K562 (cell line): Measurements from ENCODE around the gene SPEM1. TPM values are rescaled to one million over a fixed set of nuclear protein-coding genes. Genes with fewer than 3 reads are reported as not detected.

Experiments used
- ATAC-seq: fragments of 200-7000 bp; cut with Tn5 transposase; 3 replicates; pipeline ENCODE4 v1.9.1; 2020; ENCODE audit warnings: moderate library complexity
- BruUV-seq: library from RNA; stranded (reverse); fragments of 400-500 nt; replicated peaks from 2 replicates; lab custom pipeline; 2021; lab: Mats Ljungman, UMichigan
- CTCF ChIA-PET: fragments of 300-600 bp; formaldehyde crosslinking; extraction: SDS; loops from one replicate; lab custom pipeline; 2021; ENCODE audit warnings: low intra/inter-chr PET ratio; lab: Yijun Ruan, JAX
- POLR2A ChIA-PET: fragments of 300-600, 350-650 bp; sonication (Branson Sonifier 250); formaldehyde crosslinking; extraction: SDS; loops from one replicate; lab custom pipeline; 2021; ENCODE audit warnings: antibody characterized with exemption, inconsistent platforms; lab: Yijun Ruan, JAX
- DNase-seq, 4 experiments: peaks; one replicate each; pipeline versions ENCODE4 v3.0.0 to v3.0.0-alpha.2; 2011 to 2018; ENCODE audit warnings: low spot score in 3 of 4, mixed read lengths in 3 of 4; ENCODE audit errors: extremely low read depth in 1 of 4
- FAIRE-seq: peaks from 2 replicates; lab custom pipeline; 2011; peaks lifted over from hg19 to GRCh38; lab: Jason Lieb, UNC
- H2AFZ ChIP-seq: 2 replicates; pipeline ENCODE4 v1.6.0; 2011; ENCODE audit warnings: low read depth, low read length, control low read depth, inconsistent platforms
- H3K27ac ChIP-seq: fragments of 200-600 bp; 3 replicates; pipeline ENCODE4 v1.8.0; 2011; ENCODE audit warnings: low read depth, mild to moderate bottlenecking, control low read depth, inconsistent platforms, low read length, moderate library complexity, mixed read lengths; ENCODE audit errors: extremely low read depth
- H3K27me3 ChIP-seq, 2 experiments: fragments of 300-600 bp in 1 of 2; 2 replicates in 1 of 2; 3 replicates in 1 of 2; pipeline versions ENCODE4 v1.6.0 to v1.8.0; 2011; ENCODE audit warnings: inconsistent platforms in 2 of 2, low read length in 2 of 2, mild to moderate bottlenecking in 1 of 2, mixed read lengths in 1 of 2, moderate library complexity in 1 of 2; ENCODE audit not compliant: control insufficient read depth in 2 of 2, insufficient read depth in 2 of 2
- H3K36me3 ChIP-seq: fragments of 300-600 bp; 3 replicates; pipeline ENCODE4 v1.8.0; 2011; ENCODE audit warnings: mild to moderate bottlenecking, low read length, inconsistent platforms; ENCODE audit not compliant: control insufficient read depth, insufficient read depth
- H3K4me1 ChIP-seq, 2 experiments: fragments of 200-600 bp in 1 of 2; replicated peaks in 1 of 2; 2 replicates in 1 of 2; 3 replicates in 1 of 2; pipeline versions ENCODE4 v1.5.1 to v1.8.0; 2011; ENCODE audit warnings: inconsistent platforms in 2 of 2, low read length in 2 of 2, mild to moderate bottlenecking in 1 of 2, mixed read lengths in 1 of 2, moderate library complexity in 1 of 2; ENCODE audit not compliant: control insufficient read depth in 2 of 2, insufficient read depth in 2 of 2
- H3K4me2 ChIP-seq: 2 replicates; pipeline ENCODE4 v1.6.1; 2011; ENCODE audit warnings: low read length, control low read depth, inconsistent platforms, mixed read lengths; ENCODE audit not compliant: insufficient read depth
- H3K4me3 ChIP-seq: fragments of 200-600 bp; sonication (generic), shearing (Covaris generic); 2 replicates; pipeline ENCODE4 v1.5.1; 2016; ENCODE audit warnings: control low read depth, inconsistent platforms
- H3K79me2 ChIP-seq: fragments of 200-600 bp; 3 replicates; pipeline ENCODE4 v1.8.0; 2011; ENCODE audit warnings: low read length, inconsistent platforms; ENCODE audit not compliant: control insufficient read depth, insufficient read depth
- H3K9ac ChIP-seq, 2 experiments: 2 replicates each; pipeline versions ENCODE4 v1.6.0 to v1.6.1; 2011; ENCODE audit warnings: low read depth in 2 of 2, low read length in 2 of 2, control low read depth in 1 of 2, inconsistent platforms in 1 of 2, mild to moderate bottlenecking in 1 of 2, mixed read lengths in 1 of 2; ENCODE audit not compliant: insufficient read depth in 1 of 2
- H3K9me1 ChIP-seq: one replicate; pipeline ENCODE4 v1.6.0; 2011; ENCODE audit warnings: inconsistent platforms, mild to moderate bottlenecking, low read length, moderate library complexity; ENCODE audit not compliant: control insufficient read depth, insufficient read depth
- H3K9me3 ChIP-seq: replicated peaks from 2 replicates; pipeline ENCODE4 v1.5.1; 2011; ENCODE audit warnings: low read depth, low read length, inconsistent platforms; ENCODE audit not compliant: control insufficient read depth, insufficient read depth
- H4K20me1 ChIP-seq: replicated peaks from 2 replicates; pipeline ENCODE4 v1.6.1; 2011; ENCODE audit warnings: low read length, inconsistent platforms, mixed read lengths; ENCODE audit not compliant: control insufficient read depth, insufficient read depth
- ELK1 ChIP-seq: sonication (generic); formaldehyde crosslinking; IDR thresholded peaks from 2 replicates; pipeline ENCODE4 v1.8.1; 2022; ENCODE audit warnings: missing genetic modification reagents
- GABPB1 ChIP-seq: sonication (generic); formaldehyde crosslinking; IDR thresholded peaks from 2 replicates; pipeline ENCODE4 v1.8.0; 2022; ENCODE audit warnings: mild to moderate bottlenecking, missing genetic modification reagents
- HNRNPL ChIP-seq: fragments of 200-400 bp; formaldehyde crosslinking; IDR thresholded peaks from 2 replicates; pipeline ENCODE4 v1.6.1; 2017; ENCODE audit warnings: low read depth, mild to moderate bottlenecking, low read length
- MNT ChIP-seq, 2 experiments: fragments of 450-650 bp; conservative IDR thresholded peaks; 2 replicates each; pipeline ENCODE4 v1.6.1; 2017; ENCODE audit warnings: mild to moderate bottlenecking in 2 of 2, moderate library complexity in 2 of 2
- MYC ChIP-seq, 2 experiments: fragments of 250-450 bp in 1 of 2; sonication (Bioruptor Pico) in 1 of 2; IDR thresholded peaks; 2 replicates each; pipeline versions ENCODE4 v1.5.1 to v1.6.1; 2012 to 2021; ENCODE audit warnings: low read depth in 2 of 2, borderline replicate concordance in 1 of 2, improper control_type of control experiment in 1 of 2, low read length in 1 of 2, mild to moderate bottlenecking in 1 of 2, moderate library complexity in 1 of 2
- PTBP1 ChIP-seq: fragments of 200-400 bp; formaldehyde crosslinking; IDR thresholded peaks from 2 replicates; pipeline ENCODE4 v1.6.1; 2017; ENCODE audit warnings: low read depth, low read length
- SIN3A ChIP-seq, 2 experiments: fragments of 150-350 bp in 1 of 2; IDR thresholded peaks; 2 replicates each; pipeline ENCODE4 v1.6.1; 2011 to 2016; ENCODE audit warnings: borderline replicate concordance in 2 of 2, low read depth in 2 of 2, low read length in 2 of 2, mild to moderate bottlenecking in 2 of 2, moderate library complexity in 2 of 2; ENCODE audit not compliant: control insufficient read depth in 1 of 2
- STAG1 ChIP-seq: sonication (generic); formaldehyde crosslinking; IDR thresholded peaks from 2 replicates; pipeline ENCODE4 v1.5.0; 2020; ENCODE audit warnings: missing genetic modification reagents, borderline replicate concordance
- ZBTB43 ChIP-seq: sonication (generic); formaldehyde crosslinking; IDR thresholded peaks from 2 replicates; pipeline ENCODE4 v1.8.0; 2023; ENCODE audit warnings: mild to moderate bottlenecking, missing genetic modification reagents
- ZBTB8A ChIP-seq: fragments of 450-650 bp; IDR thresholded peaks from 2 replicates; pipeline ENCODE4 v1.6.1; 2018; ENCODE audit warnings: mild to moderate bottlenecking, moderate library complexity; ENCODE audit not compliant: partially characterized antibody
- ZNF512 ChIP-seq: IDR thresholded peaks from 2 replicates; pipeline ENCODE4 v1.6.1; 2016; ENCODE audit warnings: missing genetic modification characterization, missing compliant biosample characterization
- WGBS: fragments of 100-300 bp; shearing (Covaris generic); methylation state at CpG from one replicate; pipeline ENCODE4 v1.1.6; 2016; ENCODE audit warnings: low coverage, mixed read lengths; ENCODE audit not compliant: insufficient coverage; ENCODE audit errors: missing lambda C conversion rate; 5-methylcytosine and 5-hydroxymethylcytosine counted together
- in situ Hi-C: fragments of 300-500 bp; cut with MboI; formaldehyde crosslinking; loops from 4 replicates; pipeline ENCODE4 v1.15.0; 2018; ENCODE audit warnings: inconsistent platforms, mixed read lengths
- intact Hi-C: fragments of 100-400 bp; cut with micrococcal nuclease; formaldehyde crosslinking; loops from 2 replicates; pipeline ENCODE4 v1.14.2; 2022
- polyA plus RNA-seq, 8 experiments: library from polyadenylated mRNA; depleted of rRNA in 4 of 8; stranded (reverse) in 5 of 8; unstranded in 3 of 8; fragments of >200 nt; fragmentation: Nextera tagmentation in 2 of 8; fragmentation: Illumina TruSeq in 1 of 8; extraction: Ambion mirVana in 2 of 8; extraction: Trizol in 1 of 8; gene quantifications; 2 replicates each; pipeline versions ENCODE4 v1.2.1 to v1.2.3, GENCODE V29; 2011 to 2014; ENCODE audit warnings: inconsistent platforms in 1 of 8, missing spikeins in 1 of 8
- total RNA-seq, 7 experiments: library from RNA; depleted of rRNA in 6 of 7; stranded (reverse); fragments of >200 nt in 6 of 7; fragmentation: Illumina TruSeq in 2 of 7; extraction: Trizol in 2 of 7; gene quantifications; 2 replicates each; pipeline versions ENCODE4 v1.2.1 to v1.2.3, GENCODE V29; 2011 to 2021; ENCODE audit warnings: low replicate concordance in 1 of 7

The SPEM1 gene
- total and polyA plus RNA-seq, 9 of the 15 experiments (the other 6 are each of a cell fraction or from before 2014, with no cell fraction given) = not detected

GRCh38 chr17:7405350-7406234 lies 14.5 kb upstream of the SPEM1 start (continued):
- TF ChIP-seq MYC (IDR thresholded peaks at IDR 0.05; ENCODE audit: low read depth, low read length) = no peak
- TF ChIP-seq MYC (CRISPR knock-in tag; IDR thresholded peaks at IDR 0.05; ENCODE audit: borderline replicate concordance, low read depth) = no peak
- 0 out of 2 replicates have a peak, but pooled peaks have one; percentile 25 for TF ChIP-seq ZNF512 (tag)

- DNase-seq (no peak), FAIRE-seq (no peak), ATAC-seq (no peak)
- Histone ChIP-seq H3K9me1 (no peaks in the 10 kb centered on the region), H3K9ac (no peak overlapping the region), H3K27ac (no peak overlapping the region), H3K36me3 (0 out of 3 replicates have a peak, but pooled peaks cover 6% of the 10 kb centered on the region), H3K4me2 (no peak overlapping the region), H4K20me1 (no peaks in the 10 kb centered on the region), H2AFZ (no peak overlapping the region), H3K9me3 (no peaks in the 10 kb centered on the region), H3K79me2 (peaks cover 8% of the 10 kb centered on the region; the same call in 2 of the 3 replicates), H3K4me1 (peaks cover 11 to 27% of the 10 kb centered on the region in 2 experiments; a peak in 3 of 5 replicates), H3K27me3 (no peaks in the 10 kb centered on the region), H3K4me3 (no peak overlapping the region)
- no TSS peak for BruUV-seq
- ChIA-PET POLR2A (interaction anchor here (0.6 to 1.3 kb wide), 4 partner anchors 80 to 436 kb away, joined by 3 to 4 read pairs (median 4); partner anchors contain the start of gene SENP3), CTCF (no interaction called here)
- intact Hi-C loops = no loop called here
- in situ Hi-C loops = no loop called here
- 28% methylated on average over 2 of the region's 12 CpGs for WGBS
- no peak for TF ChIP-seq ZBTB8A
- TF ChIP-seq ZBTB43 (CRISPR knock-in tag) = no peak
- no peak for TF ChIP-seq PTBP1
- TF ChIP-seq HNRNPL = no peak
- no peak for TF ChIP-seq ELK1 (CRISPR knock-in tag)
- TF ChIP-seq STAG1 (CRISPR knock-in tag) = no peak
- TF ChIP-seq SIN3A (IDR thresholded peaks at IDR 0.05; ENCODE audit: borderline replicate concordance in 2 of 2, control insufficient read depth in 1 of 2, low read depth in 2 of 2, low read length in 2 of 2) = no peak
- TF ChIP-seq MNT (conservative IDR thresholded peaks at IDR 0.05) = no peak
- no peak for TF ChIP-seq GABPB1 (CRISPR knock-in tag)
Observed at GRCh38 chr17:7406235-7406825, 13.8 kb upstream of the SPEM1 start.
